H9 (cell line): ENCODE measurements around the gene ZDHHC9. TPM values are rescaled to one million over a fixed set of nuclear protein-coding genes. Genes with fewer than 3 reads are reported as not detected.

Source experiments
- DNase-seq: peaks from one replicate; pipeline ENCODE4 v3.0.0-alpha.2; 2017
- H2AFZ ChIP-seq: one replicate; pipeline ENCODE4 v1.6.1; 2013; ENCODE audit warnings: mild to moderate bottlenecking, low read length, control low read depth, moderate library complexity
- H2AK5ac ChIP-seq: 2 replicates; pipeline ENCODE4 v1.6.1; 2013; ENCODE audit warnings: low read length, control low read depth, mixed read lengths; ENCODE audit not compliant: insufficient read length
- H2BK120ac ChIP-seq: one replicate; pipeline ENCODE4 v1.6.1; 2013; ENCODE audit warnings: low read depth, mild to moderate bottlenecking, low read length, control low read depth, inconsistent platforms; ENCODE audit not compliant: poor library complexity, severe bottlenecking
- H2BK12ac ChIP-seq: 2 replicates; pipeline ENCODE4 v1.6.1; 2013; ENCODE audit warnings: low read length, control low read depth, mixed read lengths, low read depth; ENCODE audit not compliant: insufficient read length
- H2BK15ac ChIP-seq: 2 replicates; pipeline ENCODE4 v1.6.1; 2013; ENCODE audit warnings: low read depth, low read length, control low read depth
- H2BK20ac ChIP-seq: one replicate; pipeline ENCODE4 v1.6.1; 2013; ENCODE audit warnings: low read depth, mild to moderate bottlenecking, low read length, control low read depth, inconsistent platforms; ENCODE audit not compliant: poor library complexity, severe bottlenecking
- H2BK5ac ChIP-seq: 2 replicates; pipeline ENCODE4 v1.6.1; 2013; ENCODE audit warnings: low read length, control low read depth, mixed read lengths; ENCODE audit not compliant: insufficient read length
- H3K14ac ChIP-seq: 2 replicates; pipeline ENCODE4 v1.6.1; 2013; ENCODE audit warnings: low read length, control low read depth; ENCODE audit not compliant: insufficient read depth
- H3K18ac ChIP-seq: 2 replicates; pipeline ENCODE4 v1.6.1; 2013; ENCODE audit warnings: low read depth, mild to moderate bottlenecking, mixed read lengths, low read length, control low read depth; ENCODE audit not compliant: insufficient read length
- H3K23ac ChIP-seq: 2 replicates; pipeline ENCODE4 v1.6.1; 2013; ENCODE audit warnings: low read length, control low read depth, mixed read lengths, low read depth; ENCODE audit not compliant: insufficient read length
- H3K23me2 ChIP-seq: 2 replicates; pipeline ENCODE4 v1.6.1; 2013; ENCODE audit warnings: low read depth, mild to moderate bottlenecking, mixed read lengths, low read length, control low read depth; ENCODE audit not compliant: insufficient read length, poor library complexity, severe bottlenecking
- H3K27ac ChIP-seq: 2 replicates; pipeline ENCODE4 v1.5.1; 2013; ENCODE audit warnings: low read length, control low read depth, mixed read lengths, low read depth; ENCODE audit not compliant: insufficient read length
- H3K27me3 ChIP-seq: 2 replicates; pipeline ENCODE4 v1.6.1; 2013; ENCODE audit warnings: low read length, control low read depth, inconsistent platforms; ENCODE audit not compliant: insufficient read depth
- H3K4ac ChIP-seq: 2 replicates; pipeline ENCODE4 v1.6.1; 2013; ENCODE audit warnings: low read depth, mild to moderate bottlenecking, control low read depth, inconsistent platforms, low read length, moderate library complexity
- H3K4me1 ChIP-seq: 2 replicates; pipeline ENCODE4 v1.6.1; 2013; ENCODE audit warnings: low read length, control low read depth, inconsistent platforms; ENCODE audit not compliant: insufficient read depth
- H3K4me2 ChIP-seq: 2 replicates; pipeline ENCODE4 v1.6.1; 2013; ENCODE audit warnings: low read length, control low read depth, mixed read lengths; ENCODE audit not compliant: insufficient read length, insufficient read depth
- H3K56ac ChIP-seq: 2 replicates; pipeline ENCODE4 v1.6.1; 2013; ENCODE audit warnings: low read depth, mild to moderate bottlenecking, mixed read lengths, low read length, control low read depth; ENCODE audit not compliant: insufficient read length
- H3K79me1 ChIP-seq: 2 replicates; pipeline ENCODE4 v1.6.1; 2013; ENCODE audit warnings: low read depth, mild to moderate bottlenecking, moderate library complexity, low read length, control low read depth, inconsistent platforms; ENCODE audit not compliant: insufficient read depth, poor library complexity, severe bottlenecking
- H3K79me2 ChIP-seq: 2 replicates; pipeline ENCODE4 v1.6.1; 2013; ENCODE audit warnings: low read length, control low read depth, inconsistent platforms; ENCODE audit not compliant: insufficient read depth
- H3K9ac ChIP-seq: 2 replicates; pipeline ENCODE4 v1.6.1; 2013; ENCODE audit warnings: low read length, control low read depth, mixed read lengths; ENCODE audit not compliant: insufficient read length; ENCODE audit errors: extremely low read depth
- H3K9me3 ChIP-seq: one replicate; pipeline ENCODE4 v1.6.1; 2013; ENCODE audit warnings: low read depth, low read length, inconsistent platforms; ENCODE audit not compliant: control insufficient read depth
- H3T11ph ChIP-seq: one replicate; pipeline ENCODE4 v1.6.1; 2013; ENCODE audit warnings: mild to moderate bottlenecking, low read length, control low read depth, inconsistent platforms
- H4K20me1 ChIP-seq: one replicate; pipeline ENCODE4 v1.6.1; 2013; ENCODE audit not compliant: control insufficient read depth, insufficient read length, insufficient read depth
- H4K5ac ChIP-seq: 2 replicates; pipeline ENCODE4 v1.6.1; 2013; ENCODE audit warnings: low read depth, mild to moderate bottlenecking, mixed read lengths, low read length, control low read depth; ENCODE audit not compliant: insufficient read length
- H4K8ac ChIP-seq: replicated peaks from 2 replicates; pipeline ENCODE4 v1.6.1; 2013; ENCODE audit warnings: low read length, control low read depth, mixed read lengths, low read depth; ENCODE audit not compliant: insufficient read length
- H4K91ac ChIP-seq: 2 replicates; pipeline ENCODE4 v1.6.1; 2013; ENCODE audit warnings: low read depth, mild to moderate bottlenecking, moderate library complexity, mixed read lengths, low read length, control low read depth; ENCODE audit not compliant: insufficient read length
- H3K27ac Mint-ChIP-seq, 3 experiments: 2 replicates in 2 of 3; 3 replicates in 1 of 3; pipeline ENCODE4 v1.8.0; 2020 to 2021; ENCODE audit warnings: mixed read lengths in 3 of 3, mild to moderate bottlenecking in 1 of 3, moderate library complexity in 1 of 3
- H3K27me3 Mint-ChIP-seq: 2 replicates; pipeline ENCODE4 v1.8.0; 2021; ENCODE audit warnings: low read depth, mild to moderate bottlenecking, moderate library complexity, mixed read lengths
- H3K36me3 Mint-ChIP-seq, 3 experiments: 2 replicates in 2 of 3; 3 replicates in 1 of 3; pipeline ENCODE4 v1.8.0; 2020 to 2021; ENCODE audit warnings: low read depth in 3 of 3, mixed read lengths in 3 of 3; ENCODE audit not compliant: insufficient read depth in 1 of 3
- H3K4me1 Mint-ChIP-seq, 2 experiments: 2 replicates each; pipeline ENCODE4 v1.8.0; 2020; ENCODE audit warnings: mixed read lengths in 2 of 2
- H3K4me3 Mint-ChIP-seq, 2 experiments: 2 replicates in 1 of 2; 3 replicates in 1 of 2; pipeline ENCODE4 v1.8.0; 2020 to 2021; ENCODE audit warnings: mild to moderate bottlenecking in 2 of 2, mixed read lengths in 2 of 2, moderate library complexity in 1 of 2
- H3K9me3 Mint-ChIP-seq, 2 experiments: 2 replicates in 1 of 2; 3 replicates in 1 of 2; pipeline ENCODE4 v1.8.0; 2020; ENCODE audit warnings: mild to moderate bottlenecking in 2 of 2, mixed read lengths in 2 of 2, moderate library complexity in 1 of 2
- WGBS: extraction: QIAGEN DNeasy Blood & Tissue Kit; methylation state at CpG from one replicate; pipeline ENCODE4 v1.1.7; 2013; ENCODE audit warnings: missing lambda C conversion rate, low lambda C conversion rate, mixed read lengths; ENCODE audit not compliant: insufficient read length; ENCODE audit errors: extremely low coverage; 5-methylcytosine and 5-hydroxymethylcytosine counted together
- total RNA-seq: library from RNA; stranded (reverse); gene quantifications from 2 replicates; pipeline ENCODE4 v1.2.1, GENCODE V29; 2021
- TF ChIP-seq, protein P1 (sequence below): fragments of 200-600 bp; sonication (generic); conservative IDR thresholded peaks from 3 replicates; pipeline ENCODE4 v1.8.0; 2021; ENCODE audit warnings: antibody characterized with exemption, mild to moderate bottlenecking

The ZDHHC9 gene
- total RNA-seq, 1 experiment from 2014 or later, result 21.0 TPM

DNA sequence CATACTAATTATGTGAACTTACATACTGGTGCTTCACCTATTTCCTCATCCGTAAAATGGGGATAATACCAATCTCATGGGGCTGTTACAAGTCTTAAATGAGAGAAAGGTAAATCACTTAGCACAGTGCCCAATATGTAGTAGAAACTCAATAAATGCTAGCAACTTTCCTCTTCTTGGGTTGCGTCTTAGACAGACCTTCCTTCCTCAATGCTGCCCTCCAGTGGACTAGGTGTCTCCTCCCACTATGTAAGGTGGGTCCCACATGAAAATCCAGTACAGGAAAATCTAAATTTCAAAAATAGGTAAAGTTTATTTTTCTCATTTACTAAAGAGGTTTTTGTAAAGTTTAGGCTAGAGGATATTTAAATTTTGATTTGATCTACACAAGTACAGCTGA lies 20.6 kb downstream of the ZDHHC9 start:
- Histone ChIP-seq H2BK120ac (no peak overlapping the region), H3K4me1 (no peaks in the 10 kb centered on the region; the same call in 1 of the 2 replicates), H3K79me2 (no peaks in the 10 kb centered on the region), H4K91ac (no peak overlapping the region), H3K4ac (no peak overlapping the region), H3K27ac (no peak overlapping the region), H3K56ac (no peak overlapping the region), H2BK20ac (no peak overlapping the region), H2BK12ac (no peak overlapping the region), H2AK5ac (no peak overlapping the region), H4K5ac (no peak overlapping the region), H4K8ac (no peak overlapping the region), H3K23me2 (no peaks in the 10 kb centered on the region), H2AFZ (no peak overlapping the region), H2BK5ac (no peak overlapping the region), H3K79me1 (no peaks in the 10 kb centered on the region), H3K4me2 (no peak overlapping the region), H3K14ac (no peak overlapping the region), H3T11ph (no peak overlapping the region), H3K23ac (no peak overlapping the region), H3K9ac (no peak overlapping the region), H3K18ac (no peak overlapping the region), H3K9me3 (no peaks in the 10 kb centered on the region), H4K20me1 (no peaks in the 10 kb centered on the region), H2BK15ac (no peak overlapping the region), H3K27me3 (no peaks in the 10 kb centered on the region)
- WGBS, result no CpG with 5 or more reads among the region's 2 CpGs
- no peaks in the 10 kb centered on the region; the same call in 1 of the 2 replicates for H3K27me3 Mint-ChIP-seq
- H3K36me3 Mint-ChIP-seq, result peaks cover 26 to 36% (median 32%) of the 10 kb centered on the region in 3 experiments
- H3K4me3 Mint-ChIP-seq, result no peak overlapping the region
- no peak for DNase-seq
- no peak overlapping the region for H3K27ac Mint-ChIP-seq
- H3K4me1 Mint-ChIP-seq, result peaks cover 3% of the 10 kb centered on the region in 2 experiments; a peak in 2 of 4 replicates
- peaks cover 0 to 55% of the 10 kb centered on the region in 2 experiments; a peak in 2 of 5 replicates for H3K9me3 Mint-ChIP-seq
- TF ChIP-seq, protein P1, sequence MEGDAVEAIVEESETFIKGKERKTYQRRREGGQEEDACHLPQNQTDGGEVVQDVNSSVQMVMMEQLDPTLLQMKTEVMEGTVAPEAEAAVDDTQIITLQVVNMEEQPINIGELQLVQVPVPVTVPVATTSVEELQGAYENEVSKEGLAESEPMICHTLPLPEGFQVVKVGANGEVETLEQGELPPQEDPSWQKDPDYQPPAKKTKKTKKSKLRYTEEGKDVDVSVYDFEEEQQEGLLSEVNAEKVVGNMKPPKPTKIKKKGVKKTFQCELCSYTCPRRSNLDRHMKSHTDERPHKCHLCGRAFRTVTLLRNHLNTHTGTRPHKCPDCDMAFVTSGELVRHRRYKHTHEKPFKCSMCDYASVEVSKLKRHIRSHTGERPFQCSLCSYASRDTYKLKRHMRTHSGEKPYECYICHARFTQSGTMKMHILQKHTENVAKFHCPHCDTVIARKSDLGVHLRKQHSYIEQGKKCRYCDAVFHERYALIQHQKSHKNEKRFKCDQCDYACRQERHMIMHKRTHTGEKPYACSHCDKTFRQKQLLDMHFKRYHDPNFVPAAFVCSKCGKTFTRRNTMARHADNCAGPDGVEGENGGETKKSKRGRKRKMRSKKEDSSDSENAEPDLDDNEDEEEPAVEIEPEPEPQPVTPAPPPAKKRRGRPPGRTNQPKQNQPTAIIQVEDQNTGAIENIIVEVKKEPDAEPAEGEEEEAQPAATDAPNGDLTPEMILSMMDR, result peak; percentile 70
